HUES6 (cell line): ENCODE results near the gene CIITA.
"Not testable (repeated sequence)": the region's sequence is repeated elsewhere in the genome, so short reads cannot be mapped to it uniquely, and the experiment has no call there.

Experiments used
- H3K27ac ChIP-seq: 2 replicates; pipeline ENCODE4 v1.7.0; 2013; ENCODE audit warnings: low read depth, mild to moderate bottlenecking, low read length, inconsistent platforms
- H3K27me3 ChIP-seq: 2 replicates; pipeline ENCODE4 v1.6.1; 2013; ENCODE audit warnings: low read length; ENCODE audit not compliant: control insufficient read depth, insufficient read depth
- H3K36me3 ChIP-seq: 2 replicates; pipeline ENCODE4 v1.6.1; 2013; ENCODE audit warnings: low read length; ENCODE audit not compliant: control insufficient read depth, insufficient read depth
- H3K4me1 ChIP-seq: 2 replicates; pipeline ENCODE4 v1.6.1; 2013; ENCODE audit warnings: low read length; ENCODE audit not compliant: control insufficient read depth, insufficient read depth
- H3K4me3 ChIP-seq: 2 replicates; pipeline ENCODE4 v1.5.1; 2013; ENCODE audit warnings: low read depth, low read length
- H3K9ac ChIP-seq: one replicate; pipeline ENCODE4 v1.6.1; 2013; ENCODE audit warnings: mild to moderate bottlenecking, low read length
- H3K9me3 ChIP-seq: 2 replicates; pipeline ENCODE4 v1.6.1; 2013; ENCODE audit warnings: low read depth, low read length; ENCODE audit not compliant: control insufficient read depth, insufficient read depth

Gene CIITA

GRCh38 chr16:10964891-10965326 is 87.9 kb downstream of the CIITA start:
- no peak overlapping the region for H3K27ac ChIP-seq
- H3K27me3 ChIP-seq, result no peaks in the 10 kb centered on the region
- H3K9me3 ChIP-seq, result no peaks in the 10 kb centered on the region
- H3K36me3 ChIP-seq, result peaks cover 18% of the 10 kb centered on the region
- H3K4me3 ChIP-seq, result no peak overlapping the region
- peaks cover 4% of the 10 kb centered on the region; the same call in 1 of the 2 replicates for H3K4me1 ChIP-seq
- H3K9ac ChIP-seq, result no peak overlapping the region

- Histone ChIP-seq H3K9me3 (no peaks in the 10 kb centered on the region), H3K27me3 (no peaks in the 10 kb centered on the region), H3K4me1 (peaks cover 4% of the 10 kb centered on the region; the same call in 1 of the 2 replicates), H3K9ac (no peak overlapping the region), H3K4me3 (no peak overlapping the region), H3K27ac (no peak overlapping the region), H3K36me3 (peaks cover 18% of the 10 kb centered on the region)
These were observed 88.5 kb downstream of the CIITA start for GRCh38 chr16:10965440-10966061.

GRCh38 chr16:10966129-10966528 is 89.1 kb downstream of the CIITA start:
- no peaks in the 10 kb centered on the region for H3K9me3 ChIP-seq
- no peak overlapping the region for H3K9ac ChIP-seq
- H3K27ac ChIP-seq, result no peak overlapping the region

GRCh38 chr16:10966559-10966958 is 89.6 kb downstream of the CIITA start:
- not testable (repeated sequence) for H3K27me3 ChIP-seq, H3K9ac ChIP-seq, H3K27ac ChIP-seq, H3K9me3 ChIP-seq, H3K4me1 ChIP-seq, H3K4me3 ChIP-seq
- H3K36me3 ChIP-seq, result peaks cover 20% of the 10 kb centered on the region

More at GRCh38 chr16:10966129-10966528, 89.1 kb downstream of the CIITA start:
- H3K36me3 ChIP-seq, result peaks cover 19% of the 10 kb centered on the region
- H3K4me1 ChIP-seq, result peaks cover 4% of the 10 kb centered on the region; the same call in 1 of the 2 replicates
- no peak overlapping the region for H3K4me3 ChIP-seq
- no peaks in the 10 kb centered on the region for H3K27me3 ChIP-seq

- Histone ChIP-seq H3K27me3 (no peaks in the 10 kb centered on the region), H3K9me3 (no peaks in the 10 kb centered on the region), H3K9ac (no peak overlapping the region), H3K4me3 (no peak overlapping the region), H3K4me1 (peaks cover 13% of the 10 kb centered on the region; the same call in 1 of the 2 replicates), H3K27ac (no peak overlapping the region), H3K36me3 (peaks cover 15% of the 10 kb centered on the region)
These were observed 91.0 kb downstream of the CIITA start for GRCh38 chr16:10967986-10968385.

- Histone ChIP-seq H3K9ac (no peak overlapping the region), H3K4me1 (peaks cover 13% of the 10 kb centered on the region; the same call in 1 of the 2 replicates), H3K36me3 (peaks cover 12% of the 10 kb centered on the region), H3K4me3 (no peak overlapping the region), H3K9me3 (no peaks in the 10 kb centered on the region), H3K27ac (no peak overlapping the region), H3K27me3 (no peaks in the 10 kb centered on the region)
These were observed 91.5 kb downstream of the CIITA start for GRCh38 chr16:10968498-10968897.

GRCh38 chr16:10969615-10970014 is 92.6 kb downstream of the CIITA start:
- Histone ChIP-seq H3K4me3 (no peak overlapping the region), H3K27ac (no peak overlapping the region), H3K9me3 (no peaks in the 10 kb centered on the region), H3K36me3 (peaks cover 10% of the 10 kb centered on the region), H3K4me1 (peaks cover 9% of the 10 kb centered on the region; the same call in 1 of the 2 replicates), H3K27me3 (no peaks in the 10 kb centered on the region), H3K9ac (no peak overlapping the region)

GRCh38 chr16:10970065-10970464 is 93.1 kb downstream of the CIITA start:
- Histone ChIP-seq H3K27ac (no peak overlapping the region), H3K9me3 (no peaks in the 10 kb centered on the region), H3K36me3 (peaks cover 10% of the 10 kb centered on the region), H3K27me3 (no peaks in the 10 kb centered on the region), H3K4me3 (no peak overlapping the region), H3K4me1 (peaks cover 9% of the 10 kb centered on the region; the same call in 1 of the 2 replicates), H3K9ac (no peak overlapping the region)

- H3K4me3 ChIP-seq, result no peak overlapping the region
- no peaks in the 10 kb centered on the region for H3K27me3 ChIP-seq
- H3K27ac ChIP-seq, result no peak overlapping the region
- H3K36me3 ChIP-seq, result peaks cover 10% of the 10 kb centered on the region
- H3K4me1 ChIP-seq, result peaks cover 9% of the 10 kb centered on the region; the same call in 1 of the 2 replicates
- H3K9me3 ChIP-seq, result no peaks in the 10 kb centered on the region
- no peak overlapping the region for H3K9ac ChIP-seq
These were observed 94.6 kb downstream of the CIITA start for GRCh38 chr16:10971560-10971961.

GRCh38 chr16:10972108-10972818 is 95.3 kb downstream of the CIITA start:
- no peaks in the 10 kb centered on the region for H3K27me3 ChIP-seq
- H3K4me3 ChIP-seq, result no peak overlapping the region
- H3K4me1 ChIP-seq, result peaks cover 14% of the 10 kb centered on the region; the same call in 1 of the 2 replicates
- H3K9me3 ChIP-seq, result no peaks in the 10 kb centered on the region
- H3K27ac ChIP-seq, result no peak overlapping the region
- no peak overlapping the region for H3K9ac ChIP-seq
- H3K36me3 ChIP-seq, result peaks cover 10% of the 10 kb centered on the region

GRCh38 chr16:10972819-10973464 is 95.9 kb downstream of the CIITA start:
- Histone ChIP-seq H3K36me3 (peaks cover 12% of the 10 kb centered on the region), H3K27ac (no peak overlapping the region)

More at GRCh38 chr16:10972819-10973464, 95.9 kb downstream of the CIITA start:
- H3K27me3 ChIP-seq, result no peaks in the 10 kb centered on the region
- no peaks in the 10 kb centered on the region for H3K9me3 ChIP-seq
- H3K4me3 ChIP-seq, result no peak overlapping the region
- no peak overlapping the region for H3K9ac ChIP-seq
- peaks cover 14% of the 10 kb centered on the region; the same call in 1 of the 2 replicates for H3K4me1 ChIP-seq
